SU-DHL-6 (cell line): ENCODE measurements around the gene DLL1.

Experiments
- H2AFZ ChIP-seq: fragments of 200-600 bp; sonication (generic); 2 replicates; pipeline ENCODE4 v1.6.1; 2014; ENCODE audit warnings: low read depth, mild to moderate bottlenecking, moderate library complexity, mixed read lengths, antibody characterized with exemption, low read length; ENCODE audit not compliant: severe bottlenecking
- H3F3A ChIP-seq: fragments of 200-600 bp; shearing (Covaris generic); 2 replicates; pipeline ENCODE4 v1.6.0; 2016; ENCODE audit warnings: antibody characterized with exemption, mild to moderate bottlenecking; ENCODE audit not compliant: insufficient read depth
- H3K27ac ChIP-seq: fragments of 200-600 bp; sonication (generic); 2 replicates; pipeline ENCODE4 v1.5.1; 2016; ENCODE audit warnings: low read depth, mild to moderate bottlenecking, low read length, moderate library complexity, mixed read lengths
- H3K27me3 ChIP-seq: fragments of 200-600 bp; sonication (generic), shearing (Covaris generic); 2 replicates; pipeline ENCODE4 v1.6.0; 2014; ENCODE audit warnings: mild to moderate bottlenecking, low read length
- H3K36me3 ChIP-seq: fragments of 200-600 bp; sonication (generic); 2 replicates; pipeline ENCODE4 v1.6.1; 2014; ENCODE audit warnings: mild to moderate bottlenecking, low read length, mixed read lengths
- H3K4me2 ChIP-seq: fragments of 300-600, 200-600 bp; shearing (Covaris generic), sonication (generic); 2 replicates; pipeline ENCODE4 v1.6.0; 2014; ENCODE audit warnings: low read length, low read depth, mild to moderate bottlenecking; ENCODE audit not compliant: poor library complexity, severe bottlenecking
- H3K4me3 ChIP-seq: fragments of 200-600 bp; sonication (generic); 2 replicates; pipeline ENCODE4 v1.5.1; 2014; ENCODE audit warnings: antibody characterized with exemption, low read length, mild to moderate bottlenecking, mixed read lengths; ENCODE audit not compliant: insufficient read depth, poor library complexity, severe bottlenecking
- H3K79me2 ChIP-seq: fragments of 200-600 bp; sonication (generic); 2 replicates; pipeline ENCODE4 v1.6.1; 2014; ENCODE audit warnings: mild to moderate bottlenecking, low read length, moderate library complexity; ENCODE audit not compliant: insufficient read depth
- H3K9ac ChIP-seq: fragments of 200-600 bp; sonication (generic); 2 replicates; pipeline ENCODE4 v1.7.0; 2014; ENCODE audit warnings: mild to moderate bottlenecking, low read length
- H3K9me2 ChIP-seq: fragments of 200-600 bp; sonication (generic); replicated peaks from 2 replicates; pipeline ENCODE4 v1.6.1; 2014; ENCODE audit warnings: low read length; ENCODE audit not compliant: insufficient read depth
- H3K9me3 ChIP-seq: fragments of 200-600 bp; sonication (generic); 2 replicates; pipeline ENCODE4 v1.6.1; 2014; ENCODE audit warnings: low read length, mixed read lengths; ENCODE audit not compliant: insufficient read depth
- H4K20me1 ChIP-seq: fragments of 200-600 bp; sonication (generic); 2 replicates; pipeline ENCODE4 v1.6.1; 2014; ENCODE audit warnings: low read depth, mild to moderate bottlenecking, antibody characterized with exemption, low read length, moderate library complexity, mixed read lengths
- CTCF ChIP-seq: fragments of 200-600 bp; sonication (generic); IDR thresholded peaks from one replicate; pipeline ENCODE4 v1.5.1; 2017; ENCODE audit warnings: antibody characterized with exemption, mild to moderate bottlenecking, low read length, moderate library complexity; ENCODE audit not compliant: insufficient read depth, poor library complexity, severe bottlenecking
- EZH2phosphoT487 ChIP-seq: fragments of 200-600 bp; sonication (generic), shearing (Covaris generic); conservative IDR thresholded peaks from 2 replicates; pipeline ENCODE4 v1.6.1; 2018; ENCODE audit warnings: mild to moderate bottlenecking, antibody characterized with exemption, low read length, moderate library complexity, mixed read lengths

The DLL1 gene

DNA sequence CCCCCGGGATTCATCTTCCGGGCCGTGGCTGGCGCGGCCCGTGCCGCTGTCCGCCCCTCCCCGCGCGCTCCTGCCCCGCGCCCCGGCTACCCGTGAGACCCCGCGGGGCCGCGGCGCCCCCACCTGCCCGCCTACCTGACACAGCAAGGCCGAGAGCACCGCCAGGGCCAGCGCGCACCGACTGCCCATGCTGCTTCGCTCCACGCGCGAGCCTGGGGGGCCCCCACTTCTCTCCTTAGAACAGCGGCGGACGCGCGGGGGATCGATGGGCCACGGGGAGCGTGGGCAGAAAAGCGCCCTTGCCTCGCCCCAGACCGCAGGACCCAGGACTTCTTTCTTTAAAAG, 955 bp downstream of the DLL1 start:
- TF ChIP-seq EZH2phosphoT487 (0 out of 2 replicates have a peak, but pooled peaks have one; percentile 47), CTCF (no peak)
- Histone ChIP-seq H3F3A (no peaks in the 10 kb centered on the region), H3K27me3 (no peaks in the 10 kb centered on the region), H3K79me2 (no peaks in the 10 kb centered on the region), H3K9ac (peak overlapping the region; percentile 48), H3K36me3 (no peaks in the 10 kb centered on the region), H3K4me2 (peak overlapping the region; percentile 77), H3K9me3 (no peaks in the 10 kb centered on the region), H4K20me1 (no peaks in the 10 kb centered on the region), H3K4me3 (peak overlapping the region; percentile 71), H3K27ac (no peak overlapping the region), H2AFZ (peak overlapping the region; percentile 76), H3K9me2 (no peaks in the 10 kb centered on the region)

- H3K4me2 ChIP-seq = peak overlapping the region; percentile 77
- no peaks in the 10 kb centered on the region for H3K9me2 ChIP-seq
- H3K36me3 ChIP-seq = no peaks in the 10 kb centered on the region
- TF ChIP-seq EZH2phosphoT487 (no peak), CTCF (no peak)
- no peaks in the 10 kb centered on the region for H3F3A ChIP-seq
- H2AFZ ChIP-seq = peak overlapping the region; percentile 76
- peak overlapping the region; percentile 48 for H3K9ac ChIP-seq
- no peak overlapping the region for H3K27ac ChIP-seq
- H4K20me1 ChIP-seq = no peaks in the 10 kb centered on the region
- no peaks in the 10 kb centered on the region for H3K9me3 ChIP-seq
- H3K27me3 ChIP-seq = no peaks in the 10 kb centered on the region
- H3K4me3 ChIP-seq = peak overlapping the region; percentile 71
- H3K79me2 ChIP-seq = no peaks in the 10 kb centered on the region
These were observed 1.5 kb downstream of the DLL1 start for GRCh38 chr6:170289180-170289931.

- H3K27ac ChIP-seq = no peak overlapping the region
- H4K20me1 ChIP-seq = no peaks in the 10 kb centered on the region
- H3K4me2 ChIP-seq = peak overlapping the region; percentile 77
- H3K9me3 ChIP-seq = no peaks in the 10 kb centered on the region
- no peaks in the 10 kb centered on the region for H3K36me3 ChIP-seq
- H3K9ac ChIP-seq = no peak overlapping the region
- no peak overlapping the region for H2AFZ ChIP-seq
- H3K27me3 ChIP-seq = no peaks in the 10 kb centered on the region
- H3K79me2 ChIP-seq = no peaks in the 10 kb centered on the region
- no peak overlapping the region for H3K4me3 ChIP-seq
- no peaks in the 10 kb centered on the region for H3F3A ChIP-seq
- TF ChIP-seq EZH2phosphoT487 (no peak), CTCF (no peak)
- H3K9me2 ChIP-seq = no peaks in the 10 kb centered on the region
These were observed 2.1 kb downstream of the DLL1 start for GRCh38 chr6:170288852-170289179.
